PC-3 (cell line): Measurements from ENCODE around the gene PPP2R3A. TPM values are rescaled to one million over a fixed set of nuclear protein-coding genes. Genes with fewer than 3 reads are reported as not detected.

Source experiments
- ATAC-seq: fragments of 200-7000 bp; cut with Tn5 transposase; 2 replicates; pipeline ENCODE4 v1.9.1; 2020; ENCODE audit warnings: mild to moderate bottlenecking, moderate library complexity
- BruUV-seq: library from RNA; stranded (reverse); fragments of 400-500 nt; replicated peaks from 2 replicates; lab custom pipeline; 2021; lab: Mats Ljungman, UMichigan
- CTCF ChIA-PET: fragments of 300-600 bp; sonication (Branson Sonifier 250); formaldehyde crosslinking; loops from one replicate; lab custom pipeline; 2022; ENCODE audit warnings: antibody characterized with exemption; lab: Charles Lee
- POLR2A ChIA-PET: fragments of 300-600 bp; sonication (Branson Sonifier 250); formaldehyde crosslinking; loops from one replicate; lab custom pipeline; 2022; ENCODE audit warnings: antibody characterized with exemption; ENCODE audit not compliant: unreplicated experiment; lab: Charles Lee
- DNase-seq: peaks from one replicate; pipeline ENCODE4 v3.0.0-alpha.2; 2015
- H2AFZ ChIP-seq: fragments of 300-600 bp; sonication (generic); 2 replicates; pipeline ENCODE4 v1.6.0; 2016; ENCODE audit warnings: antibody characterized with exemption, low read length
- H3F3A ChIP-seq: fragments of 300-600 bp; sonication (generic); one replicate; pipeline ENCODE4 v1.6.0; 2017; ENCODE audit warnings: antibody characterized with exemption, low read length, control low read depth, mild to moderate bottlenecking; ENCODE audit not compliant: unreplicated experiment
- H3K27ac ChIP-seq: fragments of 300-600 bp; sonication (generic); 2 replicates; pipeline ENCODE4 v1.5.1; 2016; ENCODE audit warnings: mild to moderate bottlenecking, low read length
- H3K27me3 ChIP-seq: fragments of 300-600 bp; sonication (generic); 2 replicates; pipeline ENCODE4 v1.6.1; 2016; ENCODE audit warnings: low read length, mixed read lengths
- H3K36me3 ChIP-seq: fragments of 300-600 bp; sonication (generic); 2 replicates; pipeline ENCODE4 v1.6.1; 2016; ENCODE audit warnings: low read depth, mixed run types, low read length, mixed read lengths
- H3K4me1 ChIP-seq: fragments of 300-600 bp; sonication (generic); 2 replicates; pipeline ENCODE4 v1.5.1; 2016; ENCODE audit warnings: low read length; ENCODE audit not compliant: insufficient read depth
- H3K4me2 ChIP-seq: fragments of 300-600 bp; sonication (generic); 2 replicates; pipeline ENCODE4 v1.6.0; 2016; ENCODE audit warnings: low read length
- H3K4me3 ChIP-seq: fragments of 300-600 bp; sonication (generic); 2 replicates; pipeline ENCODE4 v1.5.1; 2016; ENCODE audit warnings: mild to moderate bottlenecking, low read length, mixed read lengths
- H3K79me2 ChIP-seq: fragments of 300-600 bp; sonication (generic); 2 replicates; pipeline ENCODE4 v1.6.1; 2017; ENCODE audit warnings: low read length, mixed read lengths
- H3K9ac ChIP-seq: fragments of 300-600 bp; sonication (generic); 2 replicates; pipeline ENCODE4 v1.6.0; 2016; ENCODE audit warnings: mild to moderate bottlenecking, low read length
- H3K9me2 ChIP-seq: fragments of 300-600 bp; sonication (generic); replicated peaks from 2 replicates; pipeline ENCODE4 v1.6.1; 2016; ENCODE audit warnings: mixed run types, low read length, mixed read lengths
- H3K9me3 ChIP-seq: fragments of 300-600 bp; sonication (generic); 2 replicates; pipeline ENCODE4 v1.6.1; 2016; ENCODE audit warnings: low read length, mixed read lengths
- H4K20me1 ChIP-seq: fragments of 300-600 bp; sonication (generic); 2 replicates; pipeline ENCODE4 v1.6.1; 2016; ENCODE audit warnings: low read length, mixed read lengths
- CTCF ChIP-seq: fragments of 300-600 bp; sonication (generic); conservative IDR thresholded peaks from 2 replicates; pipeline ENCODE4 v1.5.1; 2017; ENCODE audit warnings: antibody characterized with exemption, low read depth, mild to moderate bottlenecking, low read length
- EZH2 ChIP-seq: fragments of 300-600 bp; sonication (generic); IDR thresholded peaks from one replicate; pipeline ENCODE4 v1.6.1; 2017; ENCODE audit warnings: antibody characterized with exemption, mild to moderate bottlenecking, low read length; ENCODE audit not compliant: unreplicated experiment
- EZH2phosphoT487 ChIP-seq: fragments of 300-600 bp; sonication (generic); IDR thresholded peaks from 2 replicates; pipeline ENCODE4 v1.6.1; 2018; ENCODE audit warnings: mild to moderate bottlenecking, antibody characterized with exemption, low read length, borderline replicate concordance
- intact Hi-C: fragments of 100-400 bp; cut with micrococcal nuclease; formaldehyde crosslinking; loops from 2 replicates; pipeline ENCODE4 v1.9.0; 2023
- total RNA-seq: library from RNA; depleted of rRNA; stranded (reverse); fragments of >200 nt; gene quantifications from 2 replicates; pipeline ENCODE4 v1.2.3, GENCODE V29; 2014

The PPP2R3A gene
- total RNA-seq, 1 experiment from 2014 or later: 12.3 TPM

GRCh38 chr3:136023264-136023978 is 57.9 kb downstream of the PPP2R3A start:
- H3F3A ChIP-seq: no peaks in the 10 kb centered on the region
- no peak overlapping the region for H3K27ac ChIP-seq
- CTCF ChIA-PET: interaction anchor here (0.7 kb wide), 1 partner anchor 49 kb away, joined by 3 read pairs; no protein-coding TSS in a partner anchor
- H3K27me3 ChIP-seq: no peaks in the 10 kb centered on the region
- TF ChIP-seq CTCF (no peak), EZH2phosphoT487 (no peak), EZH2 (no peak)
- no peak overlapping the region for H3K9ac ChIP-seq
- POLR2A ChIA-PET: no interaction called here
- no peaks in the 10 kb centered on the region for H3K9me2 ChIP-seq
- no peak overlapping the region for H3K4me3 ChIP-seq
- H3K79me2 ChIP-seq: peaks cover 26% of the 10 kb centered on the region
- peaks cover 18% of the 10 kb centered on the region for H3K4me1 ChIP-seq
- H4K20me1 ChIP-seq: no peaks in the 10 kb centered on the region
- DNase-seq (no peak), ATAC-seq (no peak)
- no TSS peak for BruUV-seq
- intact Hi-C loops: no loop called here
- no peaks in the 10 kb centered on the region; the same call in none of the 2 replicates for H3K36me3 ChIP-seq
- no peak overlapping the region for H2AFZ ChIP-seq
- H3K9me3 ChIP-seq: no peaks in the 10 kb centered on the region
- no peak overlapping the region for H3K4me2 ChIP-seq

- Histone ChIP-seq H3K4me2 (no peak overlapping the region), H3K9me3 (no peaks in the 10 kb centered on the region), H3K36me3 (no peaks in the 10 kb centered on the region), H3K9ac (no peak overlapping the region), H4K20me1 (no peaks in the 10 kb centered on the region), H3K4me3 (no peak overlapping the region), H3K27ac (no peak overlapping the region), H3F3A (no peaks in the 10 kb centered on the region), H3K27me3 (no peaks in the 10 kb centered on the region), H3K4me1 (no peaks in the 10 kb centered on the region), H2AFZ (no peak overlapping the region), H3K79me2 (no peaks in the 10 kb centered on the region), H3K9me2 (no peaks in the 10 kb centered on the region)
- BruUV-seq: no TSS peak
- no peak for ATAC-seq
- intact Hi-C loops: no loop called here
- ChIA-PET POLR2A (no interaction called here), CTCF (no interaction called here)
- no peak for DNase-seq
- TF ChIP-seq CTCF: no peak
- no peak for TF ChIP-seq EZH2phosphoT487
- TF ChIP-seq EZH2: no peak
These were observed 70.8 kb downstream of the PPP2R3A start for GRCh38 chr3:136036306-136036705.

- H4K20me1 ChIP-seq: no peaks in the 10 kb centered on the region
- intact Hi-C loops: no loop called here
- CTCF ChIA-PET: no interaction called here
These were observed 73.1 kb downstream of the PPP2R3A start for GRCh38 chr3:136038668-136039067.

More at GRCh38 chr3:136038668-136039067, 73.1 kb downstream of the PPP2R3A start:
- TF ChIP-seq EZH2phosphoT487: no peak
- Histone ChIP-seq H3K27me3 (no peaks in the 10 kb centered on the region), H3F3A (no peaks in the 10 kb centered on the region), H3K79me2 (no peaks in the 10 kb centered on the region), H3K9ac (no peak overlapping the region), H3K9me2 (no peaks in the 10 kb centered on the region), H2AFZ (no peak overlapping the region), H3K4me2 (no peak overlapping the region), H3K36me3 (no peaks in the 10 kb centered on the region), H3K4me1 (no peaks in the 10 kb centered on the region), H3K27ac (no peak overlapping the region), H3K4me3 (no peak overlapping the region), H3K9me3 (no peaks in the 10 kb centered on the region)
- no TSS peak for BruUV-seq
- DNase-seq (no peak), ATAC-seq (no peak)
- POLR2A ChIA-PET: no interaction called here
